AG04450 (cell line): ENCODE measurements around the gene TBX21. TPM values are rescaled to one million over a fixed set of nuclear protein-coding genes. Genes with fewer than 3 reads are reported as not detected.

Experiments used
- CTCF ChIA-PET: fragments of 300-600, 350-600 bp; formaldehyde crosslinking; extraction: SDS; loops from one replicate; lab custom pipeline; 2022; ENCODE audit warnings: antibody characterized with exemption, inconsistent platforms; lab: Charles Lee
- POLR2A ChIA-PET: fragments of 350-600 bp; formaldehyde crosslinking; extraction: SDS; loops from one replicate; lab custom pipeline; 2021; ENCODE audit warnings: antibody characterized with exemption, inconsistent platforms; lab: Yijun Ruan, JAX
- DNase-seq: peaks from one replicate; pipeline ENCODE4 v3.0.0-alpha.2; 2011; ENCODE audit warnings: low read depth, low spot score
- H3K27ac ChIP-seq: one replicate; pipeline ENCODE4 v1.5.1; 2012; ENCODE audit warnings: low read depth, low read length, control low read depth
- H3K27me3 ChIP-seq: one replicate; pipeline ENCODE4 v1.6.0; 2012; ENCODE audit warnings: low read length; ENCODE audit not compliant: control insufficient read depth, insufficient read depth
- H3K4me3 ChIP-seq: 2 replicates; pipeline ENCODE4 v1.5.1; 2011; ENCODE audit warnings: mild to moderate bottlenecking, low read depth, low read length, control low read depth
- H3K9me3 ChIP-seq: 2 replicates; pipeline ENCODE4 v1.5.1; 2012; ENCODE audit warnings: low read length; ENCODE audit not compliant: control insufficient read depth, insufficient read depth
- CTCF ChIP-seq: IDR thresholded peaks from 2 replicates; pipeline ENCODE4 v1.5.1; 2011; ENCODE audit warnings: low read depth, low read length, control low read depth, inconsistent platforms
- polyA plus RNA-seq: library from polyadenylated mRNA; depleted of rRNA; stranded (reverse); fragments of >200 nt; gene quantifications from 2 replicates; pipeline ENCODE4 v1.2.3, GENCODE V29; 2011

Gene TBX21
- polyA plus RNA-seq, 1 experiment: not detected

DNA sequence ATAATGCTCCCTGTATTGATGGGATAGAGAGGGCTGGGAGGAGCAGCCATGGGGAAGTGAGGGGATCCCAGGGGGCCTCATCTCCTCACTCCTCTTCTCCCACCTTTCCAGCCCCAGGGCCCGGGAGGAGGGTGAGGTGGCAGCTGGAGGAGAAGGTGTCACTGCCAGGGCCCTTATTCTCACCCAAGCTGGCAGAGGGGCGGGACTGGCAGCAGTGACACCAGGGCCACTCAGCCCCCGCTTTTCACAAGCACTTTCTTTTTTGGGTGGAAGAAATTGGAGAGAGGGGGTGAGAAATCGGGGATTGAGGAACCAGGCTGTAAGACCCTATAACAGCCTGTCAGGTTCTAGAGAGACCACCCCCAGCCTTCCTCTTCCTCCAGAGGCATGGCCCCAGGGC, 2.4 kb upstream of the TBX21 start:
- no peaks in the 10 kb centered on the region for H3K9me3 ChIP-seq
- POLR2A ChIA-PET: no interaction called here
- TF ChIP-seq CTCF: no peak
- no peak for DNase-seq
- H3K27ac ChIP-seq: no peak overlapping the region
- no peak overlapping the region for H3K4me3 ChIP-seq
- peaks cover 83% of the 10 kb centered on the region for H3K27me3 ChIP-seq
- CTCF ChIA-PET: no interaction called here

- H3K27me3 ChIP-seq: peaks cover 78% of the 10 kb centered on the region
- no peak for DNase-seq
- H3K4me3 ChIP-seq: no peak overlapping the region
- CTCF ChIA-PET: interaction anchor here (0.6 kb wide), 1 partner anchor 180 kb away, joined by 5 read pairs; no protein-coding TSS in a partner anchor
- H3K9me3 ChIP-seq: no peaks in the 10 kb centered on the region
- H3K27ac ChIP-seq: no peak overlapping the region
- POLR2A ChIA-PET: no interaction called here
- TF ChIP-seq CTCF: no peak
Measured at GRCh38 chr17:47731396-47731795, 1.6 kb upstream of the TBX21 start.

DNA sequence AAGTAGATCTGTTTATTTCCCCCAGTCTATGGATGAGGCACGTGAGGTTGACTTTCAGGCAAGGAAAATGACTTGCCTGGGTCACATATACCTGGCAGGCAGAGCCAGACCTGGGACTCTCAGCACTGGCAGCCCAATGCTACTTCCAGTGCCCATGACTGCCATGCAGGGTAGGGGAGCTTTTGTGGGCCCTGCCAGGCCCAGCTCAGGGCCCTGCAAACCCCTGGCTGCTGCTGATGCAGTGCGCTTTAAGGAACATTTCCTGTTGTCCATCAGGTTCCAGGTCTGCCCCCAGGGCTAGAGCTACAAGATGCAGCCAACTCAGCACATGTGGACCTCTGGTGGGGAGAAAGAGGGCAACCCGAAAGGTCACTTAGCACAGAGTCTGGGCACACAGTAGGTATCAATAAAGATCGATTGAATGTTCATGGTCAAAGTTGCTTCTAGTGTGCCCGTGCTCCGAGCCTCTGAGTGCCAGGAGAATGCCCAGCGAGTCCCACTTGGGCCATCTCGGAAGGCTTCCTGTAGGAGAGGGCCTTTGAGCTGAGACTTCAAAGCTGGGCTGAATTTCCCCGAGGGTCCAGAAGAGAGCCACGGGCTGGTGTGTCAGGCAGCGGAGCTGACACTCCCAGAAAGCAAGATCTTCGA, 513 bp upstream of the TBX21 start:
- POLR2A ChIA-PET: no interaction called here
- no peak overlapping the region for H3K27ac ChIP-seq
- CTCF ChIA-PET: no interaction called here
- peaks cover 72% of the 10 kb centered on the region for H3K27me3 ChIP-seq
- no peak for TF ChIP-seq CTCF
- no peak overlapping the region for H3K4me3 ChIP-seq
- H3K9me3 ChIP-seq: no peaks in the 10 kb centered on the region
- no peak for DNase-seq

GRCh38 chr17:47733674-47734410, 806 bp downstream of the TBX21 start:
- CTCF ChIA-PET: no interaction called here
- DNase-seq: no peak
- Histone ChIP-seq H3K4me3 (no peak overlapping the region), H3K27me3 (peaks cover 61% of the 10 kb centered on the region), H3K9me3 (no peaks in the 10 kb centered on the region), H3K27ac (no peak overlapping the region)
- POLR2A ChIA-PET: no interaction called here
- TF ChIP-seq CTCF: no peak

DNA sequence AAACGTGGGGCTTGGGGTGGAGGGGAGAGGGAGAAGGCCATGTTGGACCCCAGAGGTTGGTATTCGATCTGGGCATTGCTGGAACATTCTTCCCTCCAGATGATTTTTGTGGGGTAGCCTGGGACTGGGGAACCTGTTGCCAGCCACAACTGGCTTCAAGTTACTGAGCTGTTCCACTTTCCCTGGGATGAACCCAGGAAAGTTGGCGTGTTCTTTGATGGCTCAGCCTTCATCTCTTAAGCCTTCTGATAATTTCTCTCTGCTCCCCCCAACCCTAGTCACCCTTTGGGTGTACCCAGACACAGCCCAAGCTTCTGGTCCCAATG, 2.1 kb downstream of the TBX21 start:
- no peak overlapping the region for H3K27ac ChIP-seq
- H3K4me3 ChIP-seq: no peak overlapping the region
- no peak for DNase-seq
- peaks cover 53% of the 10 kb centered on the region for H3K27me3 ChIP-seq
- no peak for TF ChIP-seq CTCF
- no peaks in the 10 kb centered on the region for H3K9me3 ChIP-seq
- ChIA-PET CTCF (no interaction called here), POLR2A (no interaction called here)
